Activated CD4-positive, alpha-beta T cell treated with anti-CD3 and anti-CD28 coated beads, Interleukin-2, amount 50 U/mL, for 1 hour (primary cell): ENCODE results near the gene TPPP3.

ENCODE experiments used
- DNase-seq: peaks from one replicate; pipeline ENCODE4 v3.0.0-alpha.2; 2020

Gene TPPP3

DNA sequence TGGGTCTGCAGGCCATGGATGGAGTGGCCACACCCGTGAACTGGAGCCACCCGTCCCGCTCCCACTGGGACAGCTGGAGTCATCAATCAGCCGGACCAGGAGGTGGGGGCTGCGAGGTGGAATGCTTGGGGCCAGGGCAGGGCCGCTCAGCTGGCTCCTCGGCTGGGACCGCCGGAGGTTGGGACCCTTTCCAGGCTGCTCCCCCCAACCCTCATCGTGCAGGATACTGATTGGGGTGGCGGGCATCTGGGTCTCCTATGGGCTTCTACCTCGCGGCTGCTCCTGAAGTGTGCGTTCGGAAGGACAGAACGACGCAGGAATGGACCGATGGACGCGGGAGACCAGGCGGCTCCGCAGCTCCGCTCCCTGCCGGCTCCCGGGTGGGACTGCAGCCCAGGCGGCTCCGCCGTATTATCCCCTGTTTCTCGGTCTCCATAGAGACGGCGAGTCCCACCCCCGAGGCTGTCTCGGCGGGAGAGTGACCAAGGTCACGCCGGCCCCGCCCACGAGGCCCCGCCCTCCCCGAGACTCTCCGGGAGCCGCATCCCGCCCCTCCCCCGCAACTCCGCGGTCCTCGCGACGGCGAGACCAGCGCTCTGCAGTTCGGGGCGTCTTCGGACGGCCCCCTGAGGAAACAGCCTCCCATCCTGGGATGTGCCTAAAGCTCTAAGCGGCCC lies at the start of gene TPPP3:
TSS of gene TPPP3 (minus strand) at position 388 of the 677 bp plus-strand sequence. CDS start 2,387 bp downstream, outside the sequence.
- peak; percentile 28 for DNase-seq

DNA sequence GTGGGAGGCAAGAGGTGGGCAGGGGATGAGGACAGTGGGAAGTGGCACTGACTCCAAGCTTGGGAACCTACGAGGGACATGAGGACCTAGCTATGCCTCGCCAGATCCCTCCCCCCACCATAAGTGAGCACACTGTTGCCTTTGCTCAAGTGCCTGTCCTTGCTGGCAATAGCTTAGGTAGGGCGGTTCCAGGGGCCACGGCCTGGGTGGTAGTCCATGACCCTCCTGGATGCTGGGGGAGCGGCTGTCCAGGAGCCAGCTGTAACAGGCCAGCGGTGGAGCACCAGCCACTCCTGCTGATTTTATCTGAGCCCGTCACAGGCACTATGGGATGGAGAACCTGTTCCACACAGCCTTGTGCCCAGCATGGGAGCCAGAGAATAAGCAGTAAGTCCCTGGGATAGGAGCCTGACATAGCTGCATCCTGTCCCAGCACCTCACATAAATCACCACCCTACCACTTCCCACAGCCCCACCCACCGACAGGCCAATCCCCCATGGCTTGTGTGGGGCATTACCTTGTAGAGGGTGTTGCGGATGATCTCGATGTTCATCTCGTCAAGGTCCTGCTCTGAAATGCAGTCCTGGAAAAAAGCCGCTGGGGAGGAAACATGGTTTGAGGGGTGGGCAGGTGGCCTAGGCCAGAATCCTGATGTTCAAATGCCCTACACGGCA lies 49.4 kb upstream of the TPPP3 start:
- no peak for DNase-seq

DNA sequence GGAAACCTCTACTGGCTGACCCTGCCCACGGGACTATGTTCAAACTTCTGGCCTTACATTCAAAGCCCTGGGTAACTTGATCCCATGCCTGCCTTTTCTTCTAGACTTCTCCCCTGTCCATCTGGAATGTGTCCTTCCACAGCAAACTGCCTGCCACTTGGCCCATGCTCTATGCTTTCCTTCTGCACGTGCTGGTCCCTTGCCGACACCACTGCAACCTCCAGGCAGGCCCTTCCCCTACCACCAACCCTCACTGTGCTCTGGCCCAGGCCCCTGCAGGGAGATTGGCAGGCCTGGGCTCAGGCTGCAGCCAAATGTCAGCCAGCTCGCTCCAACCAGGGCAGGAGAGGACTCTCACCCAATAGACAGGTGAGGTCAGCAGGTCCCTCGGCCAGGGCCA lies 48.6 kb upstream of the TPPP3 start:
- DNase-seq: no peak

DNA sequence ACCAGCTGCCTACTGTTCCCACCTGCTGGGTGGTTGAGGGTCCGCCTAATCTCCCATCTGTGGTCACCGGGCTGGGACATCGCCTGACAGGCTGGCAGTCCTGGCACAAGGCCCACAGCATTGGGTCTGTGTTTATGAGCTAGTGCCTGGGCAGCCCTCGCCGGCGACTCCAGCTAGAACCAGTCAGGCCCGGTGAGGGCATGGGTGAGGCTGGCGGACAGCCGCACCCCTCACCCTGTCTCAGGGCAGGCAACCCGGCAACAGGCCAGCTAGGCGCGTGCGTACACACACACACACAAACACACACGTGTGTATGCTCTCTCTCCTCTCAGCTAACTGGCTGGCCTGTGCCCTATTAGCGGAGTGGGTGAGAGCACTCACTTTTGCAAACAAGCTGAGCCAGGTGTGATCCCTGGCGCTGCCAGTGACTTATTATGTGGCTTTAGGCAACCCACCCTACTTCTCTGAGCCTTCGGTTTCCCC lies 48.0 kb upstream of the TPPP3 start:
- no peak for DNase-seq

DNA sequence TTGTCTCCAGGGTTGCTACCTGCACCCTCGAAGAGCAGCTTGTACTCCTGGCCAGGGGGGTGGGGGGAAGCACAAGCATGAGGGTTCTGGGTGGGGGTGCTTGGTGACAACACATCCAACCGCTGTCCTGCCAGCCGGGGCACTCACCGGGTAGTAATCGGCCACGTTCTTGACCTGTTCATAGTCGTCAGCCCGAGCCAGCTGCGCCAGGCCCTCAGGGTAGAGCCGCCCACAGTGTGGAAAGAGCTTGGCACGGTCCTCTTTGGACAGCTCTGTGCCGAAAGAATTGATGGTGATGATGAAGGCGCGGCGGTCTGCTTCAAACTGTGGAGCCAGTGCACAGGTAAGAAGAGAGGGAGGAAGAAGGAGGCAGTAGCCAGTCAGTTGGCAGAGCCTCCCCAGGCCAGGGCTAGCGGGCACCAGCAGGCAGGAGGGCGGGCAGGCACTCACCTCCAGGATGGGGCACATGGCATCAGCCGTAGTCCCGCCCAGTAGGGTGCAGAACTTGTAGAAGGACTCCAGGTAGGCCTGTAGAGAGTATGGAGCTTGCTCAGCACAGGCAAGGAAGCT lies 45.6 kb upstream of the TPPP3 start:
- no peak for DNase-seq

DNA sequence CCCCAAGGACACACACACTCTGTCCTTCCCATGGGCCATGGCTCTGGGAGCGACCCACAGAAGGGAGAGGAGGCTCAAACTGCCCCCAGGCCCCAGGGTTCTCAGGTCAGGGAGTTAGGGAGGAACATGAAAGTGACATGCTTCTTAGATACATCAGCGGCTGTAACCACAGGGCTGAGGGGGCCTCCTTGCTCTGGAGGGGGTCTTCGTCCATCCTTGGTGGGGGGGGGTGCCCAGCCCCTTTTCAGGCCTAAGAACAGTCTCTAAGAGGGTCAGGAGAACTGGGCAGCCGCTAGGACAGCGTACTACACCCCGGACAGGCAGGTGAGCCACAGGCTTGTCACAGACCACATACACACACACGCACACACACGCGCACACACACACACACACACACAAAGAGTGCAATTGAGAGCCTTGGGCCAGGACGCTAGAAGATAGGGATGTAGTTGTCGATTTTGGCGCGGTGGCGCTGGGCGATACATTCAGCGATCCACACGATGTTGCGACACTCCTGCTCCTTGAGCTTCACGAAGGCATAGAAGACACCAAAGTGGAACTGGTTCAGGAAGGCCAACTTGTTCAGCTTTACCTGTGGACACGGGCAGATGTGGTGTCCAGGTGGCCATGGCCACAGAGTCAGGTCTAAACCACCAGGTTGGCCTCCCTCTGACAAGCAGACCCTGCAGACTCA lies 44.9 kb upstream of the TPPP3 start:
- DNase-seq: no peak

DNA sequence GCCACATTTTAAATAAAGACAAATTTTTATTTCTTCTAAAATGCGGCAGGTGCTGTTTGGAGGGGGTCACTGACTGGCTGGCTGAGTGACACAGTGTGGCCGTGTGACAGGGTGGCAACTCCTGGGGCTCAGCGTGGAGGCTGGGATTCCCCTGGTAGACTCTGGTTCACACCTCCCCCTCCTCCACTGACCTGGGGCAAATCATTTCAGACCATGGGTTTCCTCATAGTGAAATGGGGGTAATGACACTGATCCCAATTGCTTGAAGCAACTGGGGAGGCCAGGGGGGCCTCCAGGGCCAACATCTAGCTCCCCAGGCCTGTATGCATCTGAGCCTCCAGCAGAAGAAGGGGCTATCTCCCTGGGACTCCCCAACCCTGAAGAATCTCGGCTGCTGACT lies 44.2 kb upstream of the TPPP3 start:
- DNase-seq: no peak

DNA sequence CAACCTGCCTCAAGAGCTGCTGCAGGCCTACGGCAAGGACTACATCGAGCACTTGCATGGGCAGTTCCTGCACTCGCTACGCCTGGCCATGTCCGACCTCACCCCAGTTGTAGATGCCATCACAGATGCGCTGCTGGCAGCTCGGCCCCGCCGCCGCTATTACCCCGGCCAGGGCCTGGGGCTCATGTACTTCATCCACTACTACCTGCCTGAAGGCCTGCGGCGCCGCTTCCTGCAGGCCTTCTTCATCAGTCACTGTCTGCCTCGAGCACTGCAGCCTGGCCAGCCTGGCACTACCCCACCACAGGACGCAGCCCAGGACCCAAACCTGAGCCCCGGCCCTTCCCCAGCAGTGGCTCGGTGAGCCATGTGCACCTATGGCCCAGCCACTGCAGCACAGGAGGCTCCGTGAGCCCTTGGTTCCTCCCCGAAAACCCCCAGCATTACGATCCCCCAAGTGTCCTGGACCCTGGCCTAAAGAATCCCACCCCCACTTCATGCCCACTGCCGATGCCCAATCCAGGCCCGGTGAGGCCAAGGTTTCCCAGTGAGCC lies 43.4 kb upstream of the TPPP3 start:
- no peak for DNase-seq

DNA sequence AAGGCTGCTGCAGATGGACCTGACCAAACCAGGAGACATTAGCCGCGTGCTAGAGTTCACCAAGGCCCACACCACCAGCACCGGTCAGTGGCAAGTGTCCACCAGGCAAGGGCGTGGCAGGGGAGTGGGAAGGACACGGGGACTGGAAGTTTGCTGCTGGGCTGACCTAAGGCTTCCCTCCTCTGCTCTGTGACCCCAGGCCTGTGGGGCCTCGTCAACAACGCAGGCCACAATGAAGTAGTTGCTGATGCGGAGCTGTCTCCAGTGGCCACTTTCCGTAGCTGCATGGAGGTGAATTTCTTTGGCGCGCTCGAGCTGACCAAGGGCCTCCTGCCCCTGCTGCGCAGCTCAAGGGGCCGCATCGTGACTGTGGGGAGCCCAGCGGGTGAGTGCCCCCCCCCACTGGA lies 42.5 kb upstream of the TPPP3 start:
- no peak for DNase-seq

DNA sequence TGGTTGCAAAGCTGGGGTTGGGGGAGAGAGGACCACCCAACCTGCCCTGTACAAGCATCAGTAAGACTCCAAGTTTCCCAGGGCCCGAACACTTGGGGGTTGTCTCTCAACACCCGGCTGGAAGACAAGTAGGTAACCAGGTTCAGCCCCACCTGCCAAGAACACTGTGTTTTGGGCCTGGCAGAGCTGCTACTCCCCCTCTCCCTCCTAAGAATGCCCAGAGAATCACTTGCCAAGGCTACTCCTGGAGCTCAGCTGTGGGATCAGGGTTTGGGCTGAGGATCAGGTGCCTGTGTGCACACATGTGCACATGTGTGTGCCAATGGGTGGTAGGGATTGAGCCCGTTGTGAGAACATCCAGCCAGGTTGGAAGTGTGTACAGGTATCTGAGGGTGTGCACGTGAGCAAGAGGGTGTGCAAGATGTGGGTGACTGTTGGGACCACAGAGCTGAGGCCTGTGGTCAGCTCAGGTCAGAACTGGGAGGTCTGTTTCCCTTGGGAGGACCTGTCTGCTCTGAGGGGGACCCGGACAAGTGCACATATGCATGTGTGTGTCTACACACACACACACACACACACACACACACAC lies 39.9 kb upstream of the TPPP3 start:
- no peak for DNase-seq

DNA sequence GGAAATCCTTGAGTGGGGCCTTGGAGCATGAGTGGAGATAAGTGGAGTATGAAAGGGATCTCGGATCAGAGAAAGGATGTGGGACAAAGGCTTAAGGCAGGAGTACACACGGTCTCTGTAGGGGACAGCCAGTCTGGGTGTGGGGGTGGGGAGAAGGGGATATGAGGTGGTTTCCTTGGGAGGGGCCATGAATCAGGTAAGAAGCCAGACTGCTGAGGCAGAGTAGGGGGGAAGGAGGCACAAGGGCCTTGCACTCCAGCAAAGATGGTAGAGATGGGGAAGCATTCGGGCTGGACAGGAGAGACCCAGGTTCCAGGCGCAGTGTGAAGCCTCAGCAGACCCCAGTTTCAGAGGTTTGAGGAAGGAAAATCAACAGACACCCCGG lies 39.2 kb upstream of the TPPP3 start:
- DNase-seq: no peak

DNA sequence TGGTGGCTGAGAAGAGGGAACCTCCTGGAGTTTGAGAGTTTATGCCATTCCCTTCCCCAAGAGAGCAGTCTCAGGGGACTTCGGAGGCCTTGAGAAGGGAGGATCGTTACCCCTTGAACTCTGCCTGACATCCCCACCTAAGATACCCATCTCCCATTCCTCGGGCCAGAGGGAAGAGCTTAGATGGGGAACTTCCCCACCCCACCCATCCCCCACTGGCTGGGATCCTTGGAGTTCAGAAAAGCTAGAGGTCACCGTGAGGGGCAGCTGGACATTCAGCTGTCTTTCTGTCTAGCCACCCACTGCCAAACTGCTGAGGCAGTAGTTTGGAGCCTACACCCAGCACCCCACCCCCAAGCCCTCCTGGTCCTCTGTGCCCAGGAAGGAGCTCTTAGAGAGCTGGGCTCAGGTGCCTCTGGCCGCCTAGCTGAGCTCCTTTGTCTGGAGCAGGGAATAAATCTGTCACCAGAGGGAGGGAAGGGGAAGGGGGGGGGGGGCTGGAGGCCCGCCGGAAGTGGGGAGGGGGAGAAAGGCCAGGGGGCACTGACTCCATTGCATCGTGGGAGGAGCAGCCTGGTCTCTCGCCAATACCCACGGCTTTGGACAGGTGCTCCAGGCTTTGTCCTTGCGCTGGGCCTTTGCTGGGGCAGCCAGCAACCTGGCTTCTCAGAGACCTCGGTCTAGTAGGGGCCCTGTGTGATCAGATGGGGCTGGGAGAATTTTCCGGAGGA lies 38.6 kb upstream of the TPPP3 start:
- DNase-seq: no peak

DNA sequence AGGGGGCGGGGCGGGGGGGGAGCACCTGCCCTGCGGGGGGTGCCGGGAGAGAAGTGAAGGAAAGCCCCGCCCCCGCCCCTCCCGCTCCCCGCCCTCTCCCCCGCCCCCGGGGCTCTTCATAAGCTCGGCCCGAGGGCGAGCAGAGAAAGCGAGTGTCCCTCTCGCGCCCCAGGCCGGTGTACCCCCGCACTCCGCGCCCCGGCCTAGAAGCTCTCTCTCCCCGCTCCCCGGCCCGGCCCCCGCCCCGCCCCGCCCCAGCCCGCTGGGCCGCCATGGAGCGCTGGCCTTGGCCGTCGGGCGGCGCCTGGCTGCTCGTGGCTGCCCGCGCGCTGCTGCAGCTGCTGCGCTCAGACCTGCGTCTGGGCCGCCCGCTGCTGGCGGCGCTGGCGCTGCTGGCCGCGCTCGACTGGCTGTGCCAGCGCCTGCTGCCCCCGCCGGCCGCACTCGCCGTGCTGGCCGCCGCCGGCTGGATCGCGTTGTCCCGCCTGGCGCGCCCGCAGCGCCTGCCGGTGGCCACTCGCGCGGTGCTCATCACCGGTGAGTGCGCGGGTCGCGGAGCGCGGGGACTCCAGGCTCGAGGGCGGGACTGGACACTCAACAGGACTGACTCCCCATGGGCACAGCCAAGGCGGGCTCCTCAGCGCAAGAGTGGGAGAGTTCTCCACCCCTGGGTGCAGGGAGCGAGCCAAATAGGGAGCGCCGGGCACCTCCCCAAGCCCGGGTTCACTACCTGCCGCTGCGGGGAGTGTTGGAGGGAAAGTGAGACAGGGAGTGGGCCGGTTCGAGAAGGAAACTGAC lies 37.9 kb upstream of the TPPP3 start, which contains the start of gene HSD11B2:
TSS of gene HSD11B2 (plus strand) at position 145 of the 798 bp plus-strand sequence. CDS start at position 273, 128 bp downstream.
- DNase-seq: no peak

DNA sequence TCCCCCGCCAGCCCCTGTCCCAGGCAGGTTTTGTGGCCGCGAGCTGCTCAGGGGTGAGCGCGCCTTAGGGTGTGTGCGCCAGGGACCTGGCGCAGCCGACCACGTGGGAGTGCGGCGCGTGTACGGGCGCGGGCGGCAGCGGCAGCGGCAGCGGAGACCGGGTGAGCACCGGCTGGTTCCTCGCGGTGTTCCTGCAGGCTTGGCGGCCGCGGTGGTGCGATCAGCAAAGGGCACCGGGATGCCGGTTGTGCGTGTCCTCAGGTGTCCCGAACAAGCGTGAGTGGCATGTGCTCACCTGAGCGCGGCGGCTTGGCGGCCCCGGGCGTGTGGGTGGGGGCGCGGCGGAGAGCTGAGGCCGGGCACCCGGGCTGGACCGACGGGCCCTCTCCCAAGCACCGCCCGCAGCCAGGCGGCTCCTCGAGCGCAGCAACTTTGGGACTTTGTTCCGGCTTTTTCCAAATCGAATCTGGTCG lies 37.2 kb upstream of the TPPP3 start:
- DNase-seq: peak; percentile 23

DNA sequence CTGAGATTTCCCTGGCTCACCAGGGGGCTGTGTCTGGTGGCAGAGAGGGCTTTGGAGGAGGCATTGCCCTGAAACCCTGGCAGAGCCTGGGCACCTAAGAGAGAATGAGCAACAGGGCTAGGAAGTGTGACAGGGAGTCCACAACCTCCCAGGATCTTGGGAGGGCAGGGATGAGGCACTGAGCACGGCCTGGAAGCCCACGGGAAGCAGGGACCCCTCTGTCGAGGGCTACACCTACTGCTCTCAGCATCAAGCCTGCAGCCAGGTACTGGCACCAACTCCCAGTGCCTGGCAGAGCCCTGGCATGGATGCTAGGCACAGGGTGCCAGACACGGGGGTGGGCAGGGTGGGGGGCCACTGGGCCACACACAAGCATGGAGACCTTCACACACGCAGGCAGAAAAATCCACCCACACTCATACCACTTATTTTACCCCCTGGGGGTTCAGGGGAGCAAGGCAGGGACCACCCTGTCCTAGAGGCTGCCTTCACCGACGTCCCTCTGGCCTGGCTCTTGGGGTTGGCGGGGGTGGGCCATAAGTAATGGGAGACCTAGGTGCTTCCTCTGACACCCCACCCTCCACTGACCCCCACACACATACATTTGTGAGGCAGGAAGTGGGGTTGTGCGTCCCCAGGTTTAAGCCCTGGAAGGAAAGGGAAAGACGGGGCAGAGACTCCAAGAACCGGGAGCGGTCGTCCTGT lies 36.7 kb upstream of the TPPP3 start:
- no peak for DNase-seq

DNA sequence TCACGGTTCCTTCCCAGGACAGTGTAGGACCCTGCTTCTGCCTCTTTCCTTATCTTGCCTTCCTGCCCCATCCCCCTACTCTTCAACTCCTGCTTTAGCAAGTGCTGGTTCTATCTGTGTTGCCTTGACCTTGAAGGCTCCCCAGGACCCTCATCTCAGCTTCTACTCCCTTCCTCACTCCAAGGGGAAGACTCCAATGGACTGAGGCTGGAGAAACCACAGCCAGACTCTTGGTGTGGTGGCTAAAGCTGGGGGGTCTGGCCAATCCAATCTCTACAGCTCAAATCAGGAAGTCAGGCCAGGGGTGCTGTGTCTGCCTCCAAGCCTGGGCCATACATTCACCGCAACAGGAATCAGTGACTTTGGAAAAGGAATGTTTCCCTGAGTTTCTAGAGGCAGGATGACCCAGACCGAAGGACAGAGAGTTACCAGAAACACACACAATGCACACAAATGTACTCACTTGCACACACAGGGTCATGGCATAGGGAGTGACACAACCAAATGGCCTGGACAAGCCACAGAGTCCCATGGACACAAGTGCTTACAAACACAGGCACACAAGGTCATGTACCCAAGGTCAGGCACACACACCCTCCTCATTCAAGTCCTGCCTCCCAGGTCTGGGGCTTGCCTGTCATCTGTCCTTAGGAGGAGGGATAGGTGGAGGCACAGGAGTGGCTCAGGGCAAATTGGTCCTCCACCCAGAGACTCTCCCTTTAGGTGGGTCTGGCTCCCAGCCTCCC lies 35.9 kb upstream of the TPPP3 start:
- no peak for DNase-seq

DNA sequence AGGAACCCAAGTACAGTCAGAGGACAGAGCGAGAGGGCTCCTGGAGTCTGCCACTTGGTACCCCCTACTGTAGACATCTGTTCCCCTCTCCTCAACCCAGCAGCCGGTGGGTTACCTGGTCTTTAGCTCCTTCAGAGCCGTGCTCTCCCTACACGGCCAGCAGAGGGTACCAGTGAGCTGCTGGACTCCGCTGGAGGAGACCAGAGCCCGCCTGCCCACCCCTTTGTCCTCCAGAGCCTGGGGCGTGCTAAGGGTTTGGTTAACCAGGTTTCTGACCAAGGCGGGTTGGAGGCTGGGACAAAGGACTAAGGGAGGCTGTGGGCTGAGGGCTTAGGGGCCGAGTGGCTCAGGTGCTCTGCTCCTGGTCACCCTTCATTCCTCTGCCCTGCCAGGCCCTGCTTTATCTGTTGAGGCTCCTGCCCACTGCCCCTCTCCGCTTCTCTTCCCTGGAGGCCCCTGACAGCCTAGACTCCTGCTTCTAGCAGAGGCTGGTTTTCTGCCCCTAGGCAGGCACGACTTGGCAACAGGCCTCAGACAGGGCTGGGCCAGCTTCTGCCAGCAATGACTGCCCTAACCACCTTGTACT lies 34.9 kb upstream of the TPPP3 start:
- DNase-seq: peak; percentile 44

DNA sequence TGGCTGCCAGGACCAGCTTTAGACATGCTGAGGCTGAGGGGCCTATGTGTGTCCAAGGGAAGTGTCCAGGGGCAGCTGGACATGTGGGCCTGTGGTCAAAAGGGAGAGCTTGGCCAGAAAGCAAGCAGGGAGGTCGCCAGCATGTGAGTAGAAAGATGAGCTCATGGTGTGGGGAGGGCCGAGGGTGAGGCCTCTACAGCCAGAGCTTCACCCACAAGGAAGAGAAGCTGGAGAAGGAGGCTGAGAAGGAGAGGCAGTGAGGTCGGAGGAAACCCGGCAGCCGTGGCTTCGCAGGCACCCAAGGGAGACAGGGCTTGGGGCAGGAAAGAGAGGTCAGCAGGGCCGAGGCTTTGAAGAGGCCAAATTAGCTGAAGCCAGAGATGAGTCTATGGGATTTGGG lies 33.7 kb upstream of the TPPP3 start:
- no peak for DNase-seq

DNA sequence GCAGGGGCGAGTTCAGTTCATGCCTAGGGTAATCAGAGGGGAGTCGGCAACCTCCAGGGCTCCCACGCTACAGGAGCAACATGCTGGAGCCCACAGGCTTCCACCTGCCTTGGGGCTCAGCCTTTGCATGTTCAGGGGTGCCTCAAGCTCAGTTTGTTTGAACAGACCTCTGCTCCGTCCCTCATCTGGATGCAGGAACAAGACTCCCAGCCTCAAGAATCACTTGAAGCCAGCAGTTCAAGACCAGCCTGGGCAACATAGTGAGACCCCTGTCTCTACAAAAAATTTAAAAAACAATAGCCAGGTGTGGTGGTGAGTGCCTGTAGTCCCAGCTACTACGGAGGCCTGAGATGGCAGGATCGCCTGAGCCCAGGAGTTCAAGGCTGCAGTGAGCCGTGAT lies 32.7 kb upstream of the TPPP3 start:
- DNase-seq: no peak
